ENCODE results near the gene CACNG1.

CACNG1 gene

GRCh38 chr17:67044016-67044772 is at the start of gene CACNG1:
TSS of gene CACNG1 (plus strand) at chr17:67044554. CDS start at chr17:67044661, 107 bp downstream.
- DNase-seq: no peak

GRCh38 chr17:66994930-66995535 is 49.3 kb upstream of the CACNG1 start:
- no peak for DNase-seq

GRCh38 chr17:66995944-66996343 is 48.4 kb upstream of the CACNG1 start:
- no peak for DNase-seq

DNA sequence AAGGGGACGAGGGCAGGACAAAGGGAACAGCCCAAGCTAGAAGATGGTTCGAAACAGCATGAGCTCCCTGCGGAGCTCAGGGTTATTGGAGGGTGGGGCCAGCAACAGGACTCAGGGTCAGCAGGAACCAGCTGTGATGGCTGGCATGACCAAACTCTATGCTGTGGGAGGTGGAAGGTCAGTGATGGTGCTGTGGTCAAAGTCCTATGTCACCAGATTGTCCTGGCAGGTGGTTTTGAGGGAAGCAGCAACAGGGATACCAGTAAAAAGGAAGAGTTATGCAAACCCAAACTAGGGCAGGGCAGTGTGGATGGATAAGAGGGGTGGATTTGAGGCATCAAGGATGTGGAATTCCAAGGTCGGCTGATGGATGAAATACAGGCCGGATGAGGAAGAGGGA is 47.4 kb upstream of the CACNG1 start:
- DNase-seq: no peak

DNA sequence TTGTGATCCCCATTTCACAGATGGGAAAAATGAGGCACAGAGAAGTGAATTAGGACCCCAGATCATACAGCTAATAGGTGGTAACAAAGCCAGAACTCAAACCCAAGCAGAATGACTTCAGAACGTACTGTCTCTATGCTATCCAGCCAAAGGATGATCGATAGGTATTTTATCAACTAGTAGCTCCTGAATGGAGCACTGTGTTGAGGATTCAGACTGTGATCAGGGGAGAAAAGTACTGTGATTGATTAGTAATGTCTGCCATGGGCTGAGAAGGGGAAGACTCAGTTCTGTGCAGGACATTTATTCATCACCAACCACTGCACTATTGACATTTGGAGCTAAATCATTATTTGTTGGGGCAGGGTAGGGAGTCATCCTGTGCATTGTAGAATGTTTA is 41.1 kb upstream of the CACNG1 start:
- no peak for DNase-seq

DNA sequence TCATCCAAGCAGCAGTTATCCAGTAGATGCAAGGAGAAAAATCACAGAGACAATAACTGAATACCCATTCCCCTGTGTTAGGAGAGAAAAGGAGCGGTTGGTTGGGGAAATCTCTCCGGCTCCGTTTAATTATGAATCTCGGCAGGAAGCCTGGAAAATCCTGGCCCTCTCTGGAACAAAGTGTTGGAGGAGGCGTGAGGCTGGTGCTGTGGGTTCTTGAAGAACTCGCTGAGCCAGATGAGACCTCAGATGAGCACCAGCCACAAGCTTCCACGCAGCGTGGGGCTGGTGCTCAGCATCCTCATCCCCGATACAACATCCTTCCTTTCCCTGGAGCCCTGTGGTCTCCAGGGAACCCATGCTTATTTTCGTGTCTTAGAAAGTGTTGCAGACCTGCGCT is 40.2 kb upstream of the CACNG1 start:
- DNase-seq: no peak

DNA sequence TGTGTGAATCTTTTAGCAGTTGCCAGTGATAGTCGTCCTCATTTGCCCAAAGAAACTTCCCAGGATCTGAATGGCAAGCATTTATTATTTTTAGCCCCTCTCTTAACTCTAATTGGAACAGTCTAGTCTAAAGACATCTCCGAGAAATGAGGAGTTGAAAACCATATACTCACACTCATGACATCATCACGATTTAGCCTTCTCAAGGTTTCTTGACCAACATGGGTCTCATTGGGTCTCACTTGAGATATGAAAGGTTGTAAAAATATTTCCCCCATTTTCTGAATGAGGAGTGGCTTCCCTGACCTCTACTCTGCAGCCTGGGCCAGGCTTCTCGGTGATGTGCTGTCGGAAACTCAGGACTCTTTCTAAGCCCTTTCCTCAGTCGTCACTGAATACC is 37.1 kb upstream of the CACNG1 start:
- no peak for DNase-seq

DNA sequence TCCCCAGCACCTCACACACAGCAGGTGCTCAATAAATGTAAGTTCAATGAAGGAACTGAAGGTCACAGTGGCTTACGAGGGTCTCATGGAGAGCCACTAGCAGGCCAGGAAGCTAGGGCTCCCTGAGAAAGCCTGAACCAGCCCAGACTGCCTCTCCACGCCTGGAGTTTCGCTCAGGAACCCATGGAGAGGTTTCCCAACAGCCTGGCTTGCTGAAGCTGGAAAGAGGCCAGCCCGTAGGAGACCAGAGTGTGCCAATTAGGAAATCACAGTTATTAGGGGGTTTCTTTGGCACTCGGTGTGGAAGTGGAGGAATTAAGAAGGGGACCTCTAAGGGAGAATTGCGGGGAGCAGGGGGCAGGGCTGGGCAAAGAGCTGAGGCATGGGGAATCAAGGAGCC is 36.3 kb upstream of the CACNG1 start:
- no peak for DNase-seq

GRCh38 chr17:67011527-67012175 is 32.7 kb upstream of the CACNG1 start:
- DNase-seq: no peak

- DNase-seq: no peak
These were observed 30.5 kb upstream of the CACNG1 start for GRCh38 chr17:67013891-67014290.

DNA sequence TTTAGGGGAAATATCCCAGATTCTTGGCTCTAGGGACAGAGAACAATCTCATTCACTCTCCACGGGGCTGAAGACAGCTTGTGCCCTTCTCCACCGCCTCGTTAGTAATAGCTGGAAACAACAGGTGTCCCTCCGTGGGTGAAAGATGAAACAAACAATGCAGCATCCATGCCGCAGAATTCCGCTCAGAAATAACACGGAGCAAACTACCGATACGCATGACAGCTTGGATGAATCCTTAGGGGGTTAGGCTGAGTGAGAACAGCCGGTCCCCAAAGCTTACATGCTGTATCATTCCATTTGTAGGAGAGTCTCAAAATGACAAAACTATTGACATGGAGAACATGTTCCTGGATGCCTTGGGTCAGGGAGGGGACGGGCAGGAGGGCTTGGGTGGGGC is 29.4 kb upstream of the CACNG1 start:
- no peak for DNase-seq

DNA sequence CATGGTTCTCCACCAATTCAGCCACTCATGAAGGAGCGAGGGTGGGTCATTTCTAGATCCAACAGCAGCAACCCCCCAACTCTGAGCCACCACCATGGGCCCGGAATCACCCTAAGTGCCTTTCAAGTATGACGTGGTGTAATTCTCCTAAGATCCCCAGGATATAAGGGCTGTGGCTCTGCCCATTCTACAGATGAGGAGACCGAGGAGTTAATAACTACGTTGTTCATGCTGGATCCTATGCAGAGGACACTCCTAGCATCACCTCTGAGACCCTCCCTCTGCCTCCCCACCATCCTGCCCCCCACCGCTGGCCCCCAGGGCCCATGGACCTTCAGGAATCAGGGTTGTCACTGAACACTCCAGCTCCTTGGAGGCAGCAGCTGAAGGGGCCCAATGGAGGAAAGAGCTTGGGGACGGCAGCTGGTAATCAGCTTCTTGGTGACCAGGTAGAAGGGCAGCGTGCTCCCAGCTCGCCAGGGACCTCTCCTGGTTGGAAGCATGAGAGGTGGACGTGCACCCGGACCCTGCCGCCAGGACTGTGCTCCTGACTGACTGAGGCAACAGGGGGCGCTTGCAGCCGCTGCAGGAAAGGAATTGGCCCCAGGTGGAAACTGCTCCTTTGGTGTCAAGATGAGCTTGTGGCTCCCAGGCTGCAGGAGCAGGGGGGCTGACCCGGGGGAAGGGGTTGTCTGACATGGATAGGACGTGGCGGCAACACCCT is 28.2 kb upstream of the CACNG1 start:
- DNase-seq: no peak

GRCh38 chr17:67017910-67018309 is 26.4 kb upstream of the CACNG1 start:
- DNase-seq: no peak

DNA sequence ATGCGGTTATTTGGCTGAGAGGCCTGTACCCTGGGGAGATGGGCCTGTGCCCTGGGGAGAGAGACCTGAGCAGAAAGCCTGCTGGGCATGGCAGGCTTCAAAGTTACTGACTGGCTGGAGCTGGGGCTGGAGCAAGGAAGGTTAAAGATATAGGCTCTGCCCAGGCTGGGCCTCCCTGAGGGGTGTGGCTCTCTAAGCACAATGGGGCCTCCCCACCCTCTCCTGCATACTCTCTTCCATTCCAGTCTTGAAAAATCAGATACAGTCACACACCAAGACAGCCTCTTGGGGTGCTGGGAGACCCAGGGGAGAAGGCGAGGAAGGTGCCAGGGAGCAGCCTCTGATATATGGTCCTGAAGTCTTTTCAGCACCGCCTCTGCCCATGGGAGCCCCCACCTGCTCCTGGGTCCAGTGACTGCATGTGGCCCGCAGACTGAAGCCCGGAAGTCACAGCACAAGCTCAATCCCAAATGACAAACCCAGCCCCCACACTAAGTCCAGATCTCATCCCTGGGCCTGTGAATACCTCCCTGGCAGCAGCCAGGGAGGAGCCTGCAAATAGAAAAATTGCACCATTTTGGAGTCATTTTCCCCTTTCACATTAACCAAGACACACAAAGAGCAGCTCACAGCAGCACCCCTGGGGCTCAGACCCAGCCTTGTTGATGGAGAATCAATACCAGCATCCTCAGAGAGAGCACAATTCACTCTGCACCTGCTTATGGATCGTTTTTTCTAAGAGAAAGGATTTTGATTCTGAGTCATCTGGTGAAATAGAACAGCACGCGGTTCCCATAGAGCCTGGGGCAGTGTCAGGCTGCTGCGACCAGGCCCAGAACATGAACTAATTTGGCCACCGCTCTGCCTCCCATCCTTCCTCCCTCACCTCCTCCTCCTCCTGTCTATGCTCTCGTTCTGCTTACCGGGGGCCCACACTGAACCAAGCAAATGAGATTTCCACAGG is 25.6 kb upstream of the CACNG1 start:
- DNase-seq: no peak

GRCh38 chr17:67019809-67020208 is 24.5 kb upstream of the CACNG1 start:
- no peak for DNase-seq

DNA sequence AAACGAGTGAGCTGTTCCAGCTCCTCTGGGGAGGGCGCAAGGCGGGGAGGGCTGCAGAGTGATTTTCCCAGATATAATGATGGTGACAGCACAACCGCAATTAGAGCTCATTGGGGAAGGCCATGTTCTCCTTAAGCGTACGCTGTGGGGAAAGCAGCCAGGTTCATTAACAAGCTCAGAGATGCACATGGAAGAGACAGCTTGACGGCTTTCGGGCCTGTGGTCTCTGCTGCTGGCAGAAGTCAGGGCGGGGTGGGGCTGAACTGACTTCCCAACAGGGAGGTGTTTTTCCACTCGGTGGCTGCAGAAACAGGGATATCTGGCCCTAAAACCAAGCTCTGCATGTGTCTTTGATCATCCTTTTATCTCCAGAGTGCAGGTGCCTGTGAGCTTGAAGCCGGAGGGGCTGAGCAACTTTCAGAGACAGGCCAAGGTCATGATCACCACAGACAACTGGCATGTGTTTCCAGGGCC is 24.0 kb upstream of the CACNG1 start:
- DNase-seq: no peak

- no peak for DNase-seq
These were observed 23.2 kb upstream of the CACNG1 start for GRCh38 chr17:67021196-67021595.

DNA sequence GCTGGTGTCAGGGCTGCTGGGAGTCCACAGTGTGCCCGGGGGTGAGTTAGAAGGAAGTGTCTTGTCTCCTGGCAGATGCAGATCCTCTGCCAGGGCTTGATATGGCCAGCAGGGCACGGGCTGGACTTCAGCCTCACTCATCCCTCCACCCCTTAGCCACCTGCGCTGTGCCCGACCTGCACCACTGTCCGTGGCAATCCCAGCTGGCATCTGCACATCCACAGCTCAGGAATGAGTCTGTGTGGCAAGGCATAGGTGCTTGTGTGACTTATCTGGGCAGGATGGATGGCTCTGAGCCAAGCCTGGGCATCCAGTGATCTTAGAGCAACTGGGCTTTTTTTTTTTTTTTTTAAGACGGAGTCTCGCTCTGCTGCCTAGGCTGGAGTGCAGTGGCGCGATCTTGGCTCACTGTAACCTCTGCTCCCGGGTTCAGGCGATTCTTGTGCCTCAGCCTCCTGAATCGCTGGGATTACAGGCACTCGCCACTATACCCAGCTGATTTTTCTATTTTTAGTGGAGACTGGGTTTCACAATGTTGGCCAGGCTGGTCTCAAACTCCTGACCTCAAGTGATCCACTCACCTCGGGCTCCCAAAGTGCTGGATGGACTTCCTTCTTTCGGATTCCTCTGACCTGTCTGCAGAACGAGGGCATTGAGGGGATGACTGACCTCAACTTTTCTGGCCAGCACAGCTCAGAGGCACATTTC is 22.5 kb upstream of the CACNG1 start:
- DNase-seq: no peak

- no peak for DNase-seq
These were observed 21.9 kb upstream of the CACNG1 start for GRCh38 chr17:67022451-67022810.

DNA sequence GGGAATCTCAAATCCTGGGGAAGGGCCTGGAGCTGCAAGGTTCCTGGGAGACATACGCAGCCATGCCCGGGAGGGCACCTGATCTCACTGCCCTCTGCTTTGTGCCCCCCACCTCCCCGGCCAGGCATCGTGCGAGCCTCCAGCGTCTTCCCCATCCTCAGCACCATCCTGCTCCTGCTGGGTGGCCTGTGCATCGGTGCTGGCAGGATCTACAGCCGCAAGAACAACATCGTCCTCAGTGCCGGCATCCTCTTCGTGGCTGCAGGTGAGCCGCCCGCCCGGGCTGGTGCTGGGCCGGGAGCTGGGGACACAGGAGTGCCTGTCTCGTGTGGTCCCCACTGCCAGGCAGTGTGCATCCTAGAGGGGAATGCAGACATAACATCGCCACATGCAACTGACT is 19.6 kb upstream of the CACNG1 start:
- DNase-seq: no peak

GRCh38 chr17:67025216-67025792 is 19.1 kb upstream of the CACNG1 start:
- DNase-seq: no peak
